RCC 7860 (cell line): ENCODE results near the gene KLHL26.

ENCODE experiments used
- DNase-seq: peaks from one replicate; pipeline ENCODE4 v3.0.0-alpha.2; 2015; ENCODE audit warnings: low spot score
- FAIRE-seq: peaks from 2 replicates; lab custom pipeline; 2012; peaks lifted over from hg19 to GRCh38; lab: Jason Lieb, UNC

Gene KLHL26

GRCh38 chr19:18646535-18647370 lies 9.9 kb downstream of the KLHL26 start:
- DNase-seq (no peak), FAIRE-seq (no peak)

- FAIRE-seq = no peak
- no peak for DNase-seq
Measured at GRCh38 chr19:18647371-18647767, 10.5 kb downstream of the KLHL26 start.

- DNase-seq (no peak), FAIRE-seq (no peak)
Measured at GRCh38 chr19:18647807-18648206, 11.0 kb downstream of the KLHL26 start.

DNA sequence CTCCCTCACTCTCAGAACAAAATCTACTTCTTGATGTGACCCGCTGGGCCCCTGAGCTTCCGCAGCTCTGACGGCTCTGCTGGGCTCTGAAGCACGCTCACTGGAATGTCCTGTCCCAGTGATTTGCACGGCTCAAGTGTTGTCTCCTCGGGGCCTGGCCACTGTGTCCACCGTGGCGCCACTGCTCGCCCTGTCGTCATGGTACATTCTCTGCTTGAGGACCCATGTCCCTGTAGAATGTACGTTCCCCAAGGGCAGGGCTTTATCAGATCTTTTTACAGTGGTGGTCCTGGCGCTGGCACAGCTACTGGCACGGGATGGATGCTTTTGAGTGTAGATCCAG lies 12.1 kb downstream of the KLHL26 start:
- no peak for DNase-seq

GRCh38 chr19:18649371-18650020 lies 12.7 kb downstream of the KLHL26 start:
- FAIRE-seq = no peak
- DNase-seq = no peak

More for the DNA sequence above, 12.1 kb downstream of the KLHL26 start:
- FAIRE-seq = no peak

GRCh38 chr19:18650021-18650390 lies 13.2 kb downstream of the KLHL26 start:
- no peak for FAIRE-seq
- no peak for DNase-seq

GRCh38 chr19:18650468-18651041 lies 13.7 kb downstream of the KLHL26 start:
- FAIRE-seq (no peak), DNase-seq (no peak)

DNA sequence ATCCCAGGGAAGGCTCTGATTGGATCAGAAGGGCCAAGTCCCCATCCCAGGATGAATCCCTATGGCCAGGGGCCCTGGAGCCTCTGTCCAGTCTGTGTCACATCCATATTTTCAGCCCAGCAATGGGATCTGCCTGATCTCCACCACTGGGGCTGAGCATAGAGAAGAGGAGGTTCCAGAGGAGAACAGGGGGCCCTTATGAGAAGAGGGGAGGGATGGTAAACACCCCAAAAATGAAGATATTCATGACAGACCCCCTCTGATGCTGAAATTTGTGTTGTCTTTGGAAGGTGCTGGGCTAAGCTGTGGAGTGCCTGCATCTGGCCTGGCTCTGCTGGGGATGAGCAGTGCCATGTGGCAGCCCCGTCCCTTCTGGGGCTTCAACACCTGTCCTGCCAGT lies 14.5 kb downstream of the KLHL26 start:
- FAIRE-seq = no peak

DNA sequence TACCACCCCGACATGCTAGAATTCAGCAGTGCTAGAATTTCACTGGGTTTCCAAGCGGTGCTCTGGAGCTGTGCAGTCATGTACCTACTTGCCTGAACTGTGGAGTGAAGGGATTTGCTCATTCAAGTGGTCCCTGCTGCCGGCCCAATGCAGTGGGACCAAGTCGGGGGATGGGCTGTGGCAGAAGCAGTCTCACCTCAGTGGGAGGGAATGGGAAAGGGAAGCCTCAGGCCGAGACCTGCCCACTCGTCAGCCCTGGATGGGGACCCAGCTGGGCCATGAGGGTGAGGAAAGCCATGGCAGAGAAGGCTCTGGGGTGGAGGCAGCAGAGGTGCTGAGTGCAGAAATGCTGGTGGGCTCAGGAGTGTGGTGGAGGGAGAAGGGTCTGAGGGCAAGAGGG lies 14.9 kb downstream of the KLHL26 start:
- FAIRE-seq (no peak), DNase-seq (no peak)

More for the DNA sequence above, 14.5 kb downstream of the KLHL26 start:
- no peak for DNase-seq

DNA sequence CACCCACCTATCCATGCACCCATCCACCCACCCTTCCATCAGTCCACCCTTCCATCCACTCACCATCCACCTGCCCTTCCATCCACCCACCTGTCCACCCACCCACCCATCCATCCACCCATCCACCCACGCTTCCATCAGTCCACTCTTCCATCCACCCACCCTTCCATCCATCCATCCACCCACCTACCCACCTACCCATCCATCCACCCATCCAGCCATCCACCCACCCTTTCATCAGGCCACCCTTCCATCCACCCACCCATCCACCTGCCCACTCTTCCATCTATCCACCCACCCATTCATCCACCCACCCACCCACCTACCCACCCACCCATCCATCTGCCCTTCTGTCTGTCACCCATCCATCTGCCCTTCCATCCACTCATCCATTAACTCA lies 17.0 kb downstream of the KLHL26 start:
- FAIRE-seq (no peak), DNase-seq (no peak)

DNA sequence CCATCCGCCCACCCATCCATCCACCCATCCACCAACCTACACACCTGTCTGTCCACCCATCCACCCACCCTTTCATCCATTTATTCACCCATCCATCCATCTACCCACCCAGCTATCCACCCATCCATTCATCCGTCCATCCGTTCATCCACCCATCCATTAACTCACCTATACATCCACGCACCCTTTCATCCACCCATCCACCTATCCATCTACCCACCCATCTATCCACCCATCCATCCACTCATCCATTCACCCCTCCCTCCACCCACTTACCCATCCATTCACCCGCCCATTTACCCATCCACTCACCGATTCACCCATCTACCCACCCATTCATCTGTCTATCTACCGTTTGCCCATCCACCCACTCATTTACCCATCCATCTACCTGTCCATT lies 17.6 kb downstream of the KLHL26 start:
- DNase-seq = no peak
- FAIRE-seq = no peak

GRCh38 chr19:18655173-18655844 lies 18.5 kb downstream of the KLHL26 start:
- FAIRE-seq (no peak), DNase-seq (no peak)

DNA sequence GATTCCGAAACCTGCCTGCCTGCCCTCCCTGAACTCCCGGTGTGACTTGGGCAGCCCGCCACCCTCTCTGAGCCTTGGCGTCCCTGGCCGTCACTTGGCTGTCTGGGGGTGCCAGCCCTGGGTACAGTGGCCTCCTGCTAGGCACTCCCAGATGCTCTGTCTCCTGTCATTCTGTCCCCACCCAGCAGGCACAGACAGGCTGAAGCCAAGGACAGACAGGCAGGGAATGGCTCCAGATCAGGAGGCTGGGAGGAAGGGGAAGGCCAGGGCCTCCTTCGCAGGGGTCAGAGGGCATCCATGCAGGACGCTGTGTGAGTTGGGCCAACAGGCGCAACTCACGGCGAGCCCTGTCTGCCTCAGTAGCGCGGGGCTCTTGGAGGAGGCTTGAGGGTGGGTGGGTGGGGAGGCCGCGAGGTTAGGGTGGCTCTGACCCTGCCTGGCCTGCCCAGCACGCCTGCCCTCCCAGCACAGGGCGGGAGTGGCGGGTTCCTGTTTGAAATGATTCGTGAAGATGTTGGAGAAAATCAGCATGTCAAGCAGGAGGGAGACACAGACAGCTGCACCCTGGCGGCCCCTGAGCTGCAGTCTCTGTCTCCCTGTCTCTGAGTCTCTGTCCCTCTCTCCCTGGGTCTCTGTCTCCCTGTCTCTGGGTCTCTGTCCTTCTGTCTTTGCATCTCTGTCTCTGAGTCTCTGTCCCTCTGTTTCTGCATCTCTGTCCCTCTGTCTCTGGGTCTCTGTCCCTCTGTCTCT lies 19.7 kb downstream of the KLHL26 start:
- no peak for DNase-seq

GRCh38 chr19:18657590-18658365 lies 20.9 kb downstream of the KLHL26 start:
- no peak for FAIRE-seq
- peak; percentile 37 for DNase-seq

More for the DNA sequence above, 19.7 kb downstream of the KLHL26 start:
- no peak for FAIRE-seq

DNA sequence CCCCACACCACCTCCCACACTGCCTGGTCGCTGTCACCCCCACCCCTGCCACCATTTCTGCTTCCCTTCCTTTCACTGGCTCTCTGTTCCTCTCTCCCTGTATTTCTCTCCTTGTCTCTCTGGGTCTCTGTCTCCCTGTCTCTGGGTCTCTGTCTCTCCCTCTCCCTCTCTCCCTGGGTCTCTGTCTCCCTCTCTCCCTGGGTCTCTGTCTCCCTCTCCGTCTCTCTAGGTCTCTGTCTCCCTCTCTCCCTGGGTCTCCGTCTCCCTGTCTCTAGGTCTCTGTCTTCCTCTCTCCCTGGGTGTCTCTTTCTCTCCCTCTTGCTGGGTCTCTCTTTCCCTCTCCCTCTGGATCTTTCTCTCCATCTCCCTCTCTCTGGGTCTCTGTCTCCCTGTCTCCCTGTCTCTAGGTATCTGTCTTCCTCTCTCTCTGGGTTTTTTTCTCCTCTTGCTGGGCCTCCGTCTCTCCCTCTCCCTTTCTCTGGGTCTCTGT lies 21.6 kb downstream of the KLHL26 start:
- FAIRE-seq = no peak
- no peak for DNase-seq

GRCh38 chr19:18659281-18660050 lies 22.6 kb downstream of the KLHL26 start:
- FAIRE-seq (no peak), DNase-seq (no peak)

GRCh38 chr19:18660051-18660910 lies 23.5 kb downstream of the KLHL26 start:
- DNase-seq (peak; percentile 85), FAIRE-seq (peak; percentile 60)
